Measurements from ENCODE around the gene FAF1.

FAF1 gene

DNA sequence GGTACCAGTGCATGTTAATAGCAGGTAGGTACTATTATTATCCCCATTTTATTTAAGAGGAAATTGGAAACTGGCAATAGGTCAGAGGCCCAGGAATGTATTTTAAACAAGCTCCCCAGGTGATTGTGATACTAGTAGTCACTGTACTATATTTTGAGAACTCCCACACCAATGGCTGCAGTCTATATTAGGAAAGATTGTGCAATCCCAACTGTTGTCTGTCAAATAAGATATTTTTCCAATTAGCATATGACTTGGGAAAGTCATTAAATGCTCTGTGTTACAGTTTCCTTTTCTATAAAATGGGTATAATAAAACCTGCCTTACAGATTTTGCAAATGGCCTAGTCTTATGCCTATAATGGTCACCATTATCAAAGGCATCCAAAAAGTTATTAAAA is 442.6 kb downstream of the FAF1 start:
- no peak for DNase-seq (ENCODE audit: extremely low spot score)
- POLR2A ChIA-PET, result no interaction called here
- CTCF ChIA-PET, result no interaction called here
- TF ChIP-seq, protein P1, sequence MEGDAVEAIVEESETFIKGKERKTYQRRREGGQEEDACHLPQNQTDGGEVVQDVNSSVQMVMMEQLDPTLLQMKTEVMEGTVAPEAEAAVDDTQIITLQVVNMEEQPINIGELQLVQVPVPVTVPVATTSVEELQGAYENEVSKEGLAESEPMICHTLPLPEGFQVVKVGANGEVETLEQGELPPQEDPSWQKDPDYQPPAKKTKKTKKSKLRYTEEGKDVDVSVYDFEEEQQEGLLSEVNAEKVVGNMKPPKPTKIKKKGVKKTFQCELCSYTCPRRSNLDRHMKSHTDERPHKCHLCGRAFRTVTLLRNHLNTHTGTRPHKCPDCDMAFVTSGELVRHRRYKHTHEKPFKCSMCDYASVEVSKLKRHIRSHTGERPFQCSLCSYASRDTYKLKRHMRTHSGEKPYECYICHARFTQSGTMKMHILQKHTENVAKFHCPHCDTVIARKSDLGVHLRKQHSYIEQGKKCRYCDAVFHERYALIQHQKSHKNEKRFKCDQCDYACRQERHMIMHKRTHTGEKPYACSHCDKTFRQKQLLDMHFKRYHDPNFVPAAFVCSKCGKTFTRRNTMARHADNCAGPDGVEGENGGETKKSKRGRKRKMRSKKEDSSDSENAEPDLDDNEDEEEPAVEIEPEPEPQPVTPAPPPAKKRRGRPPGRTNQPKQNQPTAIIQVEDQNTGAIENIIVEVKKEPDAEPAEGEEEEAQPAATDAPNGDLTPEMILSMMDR (IDR thresholded peaks at IDR 0.05; ENCODE audit: control extremely low read depth, extremely low read depth, low read depth, missing control alignments), result no peak

- no peak for DNase-seq (ENCODE audit: extremely low spot score)
- TF ChIP-seq, protein P1 (IDR thresholded peaks at IDR 0.05; ENCODE audit: control extremely low read depth, extremely low read depth, low read depth, missing control alignments), result no peak
- CTCF ChIA-PET, result interaction anchor here (1.2 to 1.6 kb wide), 2 partner anchors 9 to 18 kb away, joined by 3 read pairs; no protein-coding TSS in a partner anchor
- POLR2A ChIA-PET, result no interaction called here
Observed at GRCh38 chr1:50516056-50516455, 444.0 kb downstream of the FAF1 start.

- no peak for DNase-seq (ENCODE audit: extremely low spot score)
- ChIA-PET POLR2A (no interaction called here), CTCF (interaction anchor here (0.9 to 1.9 kb wide), 3 partner anchors 7 to 26 kb away, joined by 3 to 4 read pairs (median 3); no protein-coding TSS in a partner anchor)
- TF ChIP-seq, protein P1 (IDR thresholded peaks at IDR 0.05; ENCODE audit: control extremely low read depth, extremely low read depth, low read depth, missing control alignments), result no peak
Observed at GRCh38 chr1:50508040-50508586, 452.0 kb downstream of the FAF1 start.

- ChIA-PET CTCF (interaction anchor here (1.7 to 2.4 kb wide), 2 partner anchors 11 to 12 kb away, joined by 7 to 9 read pairs; no protein-coding TSS in a partner anchor), POLR2A (no interaction called here)
- TF ChIP-seq, protein P1 (IDR thresholded peaks at IDR 0.05; ENCODE audit: control extremely low read depth, extremely low read depth, low read depth, missing control alignments), result no peak
- no peak for DNase-seq (ENCODE audit: extremely low spot score)
Observed at GRCh38 chr1:50505427-50505826, 454.6 kb downstream of the FAF1 start.

DNA sequence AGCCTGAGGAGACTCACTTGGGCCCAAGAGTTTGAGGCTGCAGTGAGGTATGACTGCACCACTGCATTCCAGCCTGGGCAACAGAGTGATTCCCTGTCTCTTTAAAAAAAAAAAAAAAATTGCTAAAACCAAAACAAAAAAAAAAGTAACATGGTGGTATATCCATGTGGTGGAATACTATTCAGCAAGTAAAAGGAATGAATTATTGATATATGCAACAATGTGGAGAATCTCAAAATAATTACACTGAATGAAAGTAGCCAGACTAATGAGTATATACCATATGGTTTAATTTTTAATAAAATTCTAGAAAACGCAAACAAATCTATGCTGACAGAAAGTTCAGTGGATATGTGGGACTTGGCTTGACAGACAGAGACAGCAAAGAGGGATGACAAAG is 456.6 kb downstream of the FAF1 start:
- ChIA-PET CTCF (interaction anchor here (1.7 kb wide), 1 partner anchor 10 kb away, joined by 7 read pairs; no protein-coding TSS in a partner anchor), POLR2A (no interaction called here)
- DNase-seq (ENCODE audit: extremely low spot score), result no peak
- TF ChIP-seq, protein P1 (IDR thresholded peaks at IDR 0.05; ENCODE audit: control extremely low read depth, extremely low read depth, low read depth, missing control alignments), result no peak

DNA sequence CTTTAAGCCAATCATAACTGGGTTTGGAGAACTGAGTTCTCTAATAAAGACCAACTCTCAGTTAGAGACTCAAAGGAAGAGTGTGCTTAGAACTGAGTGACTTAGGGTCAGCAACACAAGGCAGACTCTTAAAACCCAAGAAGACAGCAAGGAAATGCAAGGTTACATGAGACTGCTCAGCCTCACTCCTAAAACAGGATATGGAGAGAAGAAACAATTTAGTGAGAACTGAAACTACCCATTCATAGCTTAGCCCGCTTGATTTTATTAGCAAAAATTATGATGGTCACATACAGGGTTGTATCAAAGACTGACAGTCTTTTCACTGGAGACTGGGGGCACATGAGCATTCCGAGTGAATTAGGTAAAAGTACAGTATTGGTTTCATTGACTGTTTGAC is 457.9 kb downstream of the FAF1 start:
- ChIA-PET CTCF (interaction anchor here (0.6 to 0.8 kb wide), 2 partner anchors 8 to 11 kb away, joined by 3 to 4 read pairs; no protein-coding TSS in a partner anchor), POLR2A (no interaction called here)
- TF ChIP-seq, protein P1 (IDR thresholded peaks at IDR 0.05; ENCODE audit: control extremely low read depth, extremely low read depth, low read depth, missing control alignments), result no peak
- DNase-seq (ENCODE audit: extremely low spot score), result no peak

Data from GM10248 (cell line).